Endothelial cell of umbilical vein (primary cell): ENCODE data around the gene APBA2. TPM values are rescaled to one million over a fixed set of nuclear protein-coding genes. Genes with fewer than 3 reads are reported as not detected.

Experiments
- BruUV-seq: library from RNA; stranded (reverse); fragments of 400-500 nt; replicated peaks from 2 replicates; lab custom pipeline; 2021; lab: Mats Ljungman, UMichigan
- CTCF ChIA-PET: fragments of 300-600, 350-600 bp; sonication (Branson Sonifier 250); formaldehyde crosslinking; loops from one replicate; lab custom pipeline; 2021; ENCODE audit warnings: antibody characterized with exemption, inconsistent platforms; lab: Charles Lee
- POLR2A ChIA-PET: fragments of 300-600, 350-600 bp; sonication (Branson Sonifier 250); formaldehyde crosslinking; loops from one replicate; lab custom pipeline; 2021; ENCODE audit warnings: antibody characterized with exemption, inconsistent platforms; lab: Charles Lee
- DNase-seq: peaks from one replicate; pipeline ENCODE4 v3.0.0-alpha.2; 2011; ENCODE audit warnings: low read depth, low spot score
- FAIRE-seq: peaks from 2 replicates; lab custom pipeline; 2011; peaks lifted over from hg19 to GRCh38; lab: Jason Lieb, UNC
- H2AFZ ChIP-seq: 2 replicates; pipeline ENCODE4 v1.6.0; 2012; ENCODE audit warnings: low read depth, low read length, control low read depth, inconsistent platforms
- H3K27ac ChIP-seq: 2 replicates; pipeline ENCODE4 v1.5.1; 2011; ENCODE audit warnings: low read depth, mild to moderate bottlenecking, control low read depth, low read length, moderate library complexity; ENCODE audit not compliant: insufficient read depth
- H3K27me3 ChIP-seq, 2 experiments: 2 replicates each; pipeline versions ENCODE4 v1.6.0 to v1.6.1; 2011; ENCODE audit warnings: low read length in 2 of 2, mixed read lengths in 1 of 2; ENCODE audit not compliant: control insufficient read depth in 2 of 2, insufficient read depth in 2 of 2
- H3K36me3 ChIP-seq, 2 experiments: 2 replicates in 1 of 2; 3 replicates in 1 of 2; pipeline ENCODE4 v1.5.1; 2011; ENCODE audit warnings: low read length in 2 of 2, mild to moderate bottlenecking in 1 of 2, moderate library complexity in 1 of 2; ENCODE audit not compliant: control insufficient read depth in 2 of 2, insufficient read depth in 2 of 2; ENCODE audit errors: extremely low read depth in 1 of 2
- H3K4me1 ChIP-seq: 3 replicates; pipeline ENCODE4 v1.5.1; 2011; ENCODE audit warnings: mild to moderate bottlenecking, low read length; ENCODE audit not compliant: control insufficient read depth, insufficient read depth; ENCODE audit errors: extremely low read depth
- H3K4me2 ChIP-seq: 2 replicates; pipeline ENCODE4 v1.6.1; 2011; ENCODE audit warnings: low read length, control low read depth, mixed read lengths; ENCODE audit not compliant: insufficient read depth
- H3K4me3 ChIP-seq, 3 experiments: fragments of 200-600 bp in 1 of 3; sonication (generic), shearing (Covaris generic) in 1 of 3; replicated peaks in 1 of 3; 2 replicates each; pipeline ENCODE4 v1.5.1; 2011 to 2016; ENCODE audit warnings: control low read depth in 3 of 3, low read length in 3 of 3, mild to moderate bottlenecking in 2 of 3, inconsistent platforms in 1 of 3, low read depth in 1 of 3, moderate library complexity in 1 of 3; ENCODE audit not compliant: insufficient read depth in 1 of 3
- H3K79me2 ChIP-seq: 2 replicates; pipeline ENCODE4 v1.6.0; 2012; ENCODE audit warnings: low read length, inconsistent platforms; ENCODE audit not compliant: control insufficient read depth, insufficient read depth
- H3K9ac ChIP-seq: replicated peaks from 2 replicates; pipeline ENCODE3; 2011; ENCODE audit warnings: low read length, control low read depth; ENCODE audit not compliant: insufficient read depth; ENCODE audit errors: extremely low read depth
- H3K9me1 ChIP-seq: replicated peaks from 3 replicates; pipeline ENCODE4 v1.6.0; 2011; ENCODE audit warnings: mild to moderate bottlenecking, low read length; ENCODE audit not compliant: control insufficient read depth, insufficient read depth; ENCODE audit errors: extremely low read depth
- H3K9me3 ChIP-seq: replicated peaks from 2 replicates; pipeline ENCODE4 v1.5.1; 2012; ENCODE audit warnings: low read length, inconsistent platforms; ENCODE audit not compliant: control insufficient read depth, insufficient read depth
- H4K20me1 ChIP-seq: replicated peaks from 2 replicates; pipeline ENCODE3; 2011; ENCODE audit warnings: mild to moderate bottlenecking, low read length; ENCODE audit not compliant: control insufficient read depth, insufficient read depth; ENCODE audit errors: extremely low read depth
- CTCF ChIP-seq, 2 donors: IDR thresholded peaks; 1 replicate in 1 of 2; 2 replicates in 1 of 2; pipeline ENCODE4 v1.5.1; 2011; ENCODE audit warnings: low read length in 2 of 2, mild to moderate bottlenecking in 2 of 2, moderate library complexity in 2 of 2, control low read depth in 1 of 2, inconsistent platforms in 1 of 2, low read depth in 1 of 2; ENCODE audit not compliant: insufficient read depth in 1 of 2; ENCODE audit errors: extremely low read depth in 1 of 2
- EZH2 ChIP-seq: IDR thresholded peaks from 2 replicates; pipeline ENCODE4 v1.6.1; 2012; ENCODE audit warnings: borderline replicate concordance, low read depth, mild to moderate bottlenecking, moderate library complexity, low read length, inconsistent platforms; ENCODE audit not compliant: severe bottlenecking
- FOS ChIP-seq: IDR thresholded peaks from 2 replicates; pipeline ENCODE4 v1.6.1; 2011; ENCODE audit warnings: mild to moderate bottlenecking, low read length, moderate library complexity, borderline replicate concordance; ENCODE audit not compliant: insufficient read depth
- GATA2 ChIP-seq: IDR thresholded peaks from 2 replicates; pipeline ENCODE4 v1.7.0; 2011; ENCODE audit warnings: low read depth, mild to moderate bottlenecking, moderate library complexity, mixed read lengths, low read length; ENCODE audit not compliant: insufficient read length, insufficient read depth
- JUN ChIP-seq: IDR thresholded peaks from 2 replicates; pipeline ENCODE4 v1.6.1; 2011; ENCODE audit warnings: borderline replicate concordance, low read depth; ENCODE audit not compliant: insufficient read length, insufficient read depth
- MAX ChIP-seq: IDR thresholded peaks from 2 replicates; pipeline ENCODE4 v1.6.1; 2011; ENCODE audit not compliant: insufficient read depth, insufficient read length
- MYC ChIP-seq: IDR thresholded peaks from one replicate; pipeline ENCODE4 v1.6.1; 2011; ENCODE audit warnings: mild to moderate bottlenecking, low read depth, low read length
- POLR2A ChIP-seq: IDR thresholded peaks from 2 replicates; pipeline ENCODE4 v1.6.1; 2012; ENCODE audit warnings: low read depth, mild to moderate bottlenecking, control low read depth, low read length
- POLR2AphosphoS5 ChIP-seq: IDR thresholded peaks from 2 replicates; pipeline ENCODE4 v1.6.1; 2012; ENCODE audit warnings: low read depth, mild to moderate bottlenecking, control low read depth, low read length, moderate library complexity; ENCODE audit not compliant: insufficient read depth
- dilution Hi-C: fragments of 300-500 bp; cut with MboI; formaldehyde crosslinking; loops from one replicate; pipeline ENCODE4 v1.15.0; 2019; ENCODE audit warnings: low sequenced_read_pairs; ENCODE audit not compliant: extremely low pct_ligation_motif_present
- intact Hi-C: fragments of 100-400 bp; cut with micrococcal nuclease; formaldehyde crosslinking; loops from one replicate; pipeline ENCODE4 v1.10.0; 2022
- polyA plus RNA-seq, 4 experiments: library from polyadenylated mRNA; depleted of rRNA in 3 of 4; stranded (reverse) in 3 of 4; unstranded in 1 of 4; fragments of >200 nt; gene quantifications; 2 replicates each; pipeline versions ENCODE4 v1.2.1 to v1.2.3, GENCODE V29; 2011 to 2012; ENCODE audit warnings: missing spikeins in 1 of 4
- total RNA-seq: library from RNA; stranded (reverse); gene quantifications from 2 replicates; pipeline ENCODE4 v1.2.3, GENCODE V29; 2021

Gene APBA2
- total and polyA plus RNA-seq, 2 donors (not counting 3 experiments of a cell fraction or from before 2014, with no cell fraction given) = 5.7 to 11.1 TPM

DNA sequence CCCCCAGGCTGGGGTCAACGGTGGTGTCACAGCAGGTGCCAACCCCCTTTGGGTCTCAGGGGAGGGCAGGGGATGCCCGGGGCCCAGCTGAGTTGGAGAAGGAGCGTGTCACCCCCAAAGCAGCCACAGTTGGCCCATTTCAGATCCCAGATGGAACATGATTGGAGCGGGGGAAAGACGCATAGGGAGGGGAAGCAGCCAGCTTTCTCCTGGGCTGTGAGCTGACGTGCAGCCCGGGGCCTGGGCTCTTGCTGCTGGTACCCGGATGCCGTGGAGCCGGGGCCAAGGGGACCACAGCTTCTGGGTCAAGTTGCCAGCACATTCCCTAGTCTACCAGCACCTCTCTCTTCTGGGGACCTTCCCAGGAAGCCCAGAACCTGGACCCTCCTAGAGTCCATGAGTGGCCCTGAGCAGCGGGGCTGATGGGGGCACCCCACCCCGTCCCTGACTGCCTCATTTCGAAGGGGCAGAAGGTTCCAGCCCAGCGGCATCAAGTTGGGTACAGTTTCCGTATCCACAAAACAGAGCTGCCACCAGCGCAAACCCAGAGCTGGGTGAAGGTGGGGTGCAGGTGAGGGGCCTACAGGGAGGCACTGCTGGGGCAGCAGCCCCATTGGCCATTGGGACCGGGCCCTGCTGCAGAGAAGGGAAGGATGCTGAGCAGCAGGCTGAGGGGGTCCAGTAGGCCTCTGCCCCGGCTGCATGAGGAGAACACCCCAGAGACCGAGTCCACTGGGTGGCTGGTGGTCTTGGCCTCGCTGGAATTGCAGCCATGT lies 235.0 kb downstream of the APBA2 start:
- FAIRE-seq (no peak), DNase-seq (no peak)
- H3K9ac ChIP-seq = no peak overlapping the region
- H3K27ac ChIP-seq = no peak overlapping the region
- TF ChIP-seq EZH2 (no peak), GATA2 (no peak), MAX (no peak), CTCF (IDR thresholded peaks at IDR 0.05; ENCODE audit: extremely low read depth in 1 of 2, insufficient read depth in 1 of 2, low read depth in 1 of 2, low read length in 2 of 2) (no peak), JUN (no peak), MYC (no peak), POLR2AphosphoS5 (no peak), FOS (no peak), POLR2A (no peak)
- H3K4me1 ChIP-seq = no peaks in the 10 kb centered on the region
- no TSS peak for BruUV-seq
- H3K79me2 ChIP-seq = no peaks in the 10 kb centered on the region
- H3K27me3 ChIP-seq = no peaks in the 10 kb centered on the region
- no peaks in the 10 kb centered on the region for H3K9me3 ChIP-seq
- dilution Hi-C loops = no loop called here
- H3K4me3 ChIP-seq = no peak overlapping the region
- H2AFZ ChIP-seq = no peak overlapping the region
- H3K36me3 ChIP-seq = no peaks in the 10 kb centered on the region
- no peaks in the 10 kb centered on the region for H4K20me1 ChIP-seq
- intact Hi-C loops = no loop called here
- no peak overlapping the region for H3K4me2 ChIP-seq
- POLR2A ChIA-PET = no interaction called here
- CTCF ChIA-PET = interaction anchor here (1.7 to 5.8 kb wide), 2 partner anchors 17 to 19 kb away, joined by 20 to 49 read pairs; no protein-coding TSS in a partner anchor
- no peaks in the 10 kb centered on the region for H3K9me1 ChIP-seq
